HCT116 (cell line): ENCODE results near the gene MCOLN1. TPM values are rescaled to one million over a fixed set of nuclear protein-coding genes. Genes with fewer than 3 reads are reported as not detected.

Experiments
- ATAC-seq: fragments of 200-7000 bp; cut with Tn5 transposase; 2 replicates; pipeline ENCODE4 v1.9.1; 2020; ENCODE audit warnings: mild to moderate bottlenecking, moderate library complexity
- BruUV-seq: library from RNA; stranded (reverse); fragments of 400-500 nt; replicated peaks from 2 replicates; lab custom pipeline; 2021; lab: Mats Ljungman, UMichigan
- CTCF ChIA-PET: fragments of 300-600 bp; sonication (Branson Sonifier 250); formaldehyde crosslinking; loops from one replicate; lab custom pipeline; 2021; ENCODE audit warnings: antibody characterized with exemption; lab: Charles Lee
- POLR2A ChIA-PET: fragments of 300-600, 350-600 bp; sonication (Branson Sonifier 250); formaldehyde crosslinking; loops from one replicate; lab custom pipeline; 2021; ENCODE audit warnings: antibody characterized with exemption; lab: Charles Lee
- RAD21 ChIA-PET, 2 experiments: fragments of 300-600 bp; sonication (Branson Sonifier 250); formaldehyde crosslinking; loops; one replicate each; lab custom pipeline; 2023; ENCODE audit warnings: low total read pairs in 2 of 2; ENCODE audit not compliant: uncharacterized antibody in 2 of 2, unreplicated experiment in 2 of 2, low non-redundant PET in 1 of 2; lab: Charles Lee
- DNase-seq: peaks from one replicate; pipeline ENCODE4 v3.0.0-alpha.2; 2010; ENCODE audit warnings: low read depth, low spot score
- H2AFZ ChIP-seq: fragments of 200-600 bp; shearing (Covaris generic), sonication (generic); 2 replicates; pipeline ENCODE4 v1.6.1; 2017; ENCODE audit warnings: low read depth, mixed run types, mixed read lengths, antibody characterized with exemption, low read length; ENCODE audit not compliant: poor library complexity, severe bottlenecking
- H3K27ac ChIP-seq: 2 replicates; pipeline ENCODE4 v1.5.1; 2012; ENCODE audit warnings: low read depth, low read length
- H3K27me3 ChIP-seq: fragments of 200-600 bp; sonication (generic); 2 replicates; pipeline ENCODE4 v1.6.1; 2016; ENCODE audit warnings: mixed run types, low read length, mixed read lengths; ENCODE audit not compliant: insufficient read depth
- H3K36me3 ChIP-seq, 2 experiments: fragments of 200-500 bp in 1 of 2; fragments of 200-600 bp in 1 of 2; sonication (Bioruptor generic) in 1 of 2; sonication (generic) in 1 of 2; 2 replicates each; pipeline versions ENCODE4 v1.5.1 to v1.6.1; 2014 to 2016; ENCODE audit warnings: low read length in 2 of 2, inconsistent platforms in 1 of 2, mixed read lengths in 1 of 2, mixed run types in 1 of 2; ENCODE audit not compliant: insufficient read depth in 2 of 2, control insufficient read depth in 1 of 2
- H3K4me1 ChIP-seq, 2 experiments: fragments of 200-600 bp in 1 of 2; sonication (generic) in 1 of 2; 2 replicates each; pipeline versions ENCODE4 v1.5.1 to v1.6.1; 2012 to 2017; ENCODE audit warnings: low read length in 2 of 2, inconsistent platforms in 1 of 2, mild to moderate bottlenecking in 1 of 2, mixed read lengths in 1 of 2, mixed run types in 1 of 2, moderate library complexity in 1 of 2; ENCODE audit not compliant: insufficient read depth in 2 of 2, control insufficient read depth in 1 of 2
- H3K4me2 ChIP-seq: fragments of 200-600 bp; sonication (generic); 2 replicates; pipeline ENCODE4 v1.6.1; 2017; ENCODE audit warnings: mixed run types, low read length, mixed read lengths
- H3K4me3 ChIP-seq, 2 experiments: fragments of 200-600 bp in 1 of 2; sonication (generic) in 1 of 2; replicated peaks in 1 of 2; 2 replicates each; pipeline ENCODE4 v1.5.1; 2011 to 2016; ENCODE audit warnings: low read length in 2 of 2, control low read depth in 1 of 2, low read depth in 1 of 2, mild to moderate bottlenecking in 1 of 2, mixed read lengths in 1 of 2, mixed run types in 1 of 2
- H3K79me2 ChIP-seq: fragments of 200-600 bp; sonication (generic); 2 replicates; pipeline ENCODE4 v1.6.1; 2017; ENCODE audit warnings: mild to moderate bottlenecking, mixed run types, low read length, moderate library complexity, mixed read lengths; ENCODE audit not compliant: insufficient read depth
- H3K9ac ChIP-seq: fragments of 200-600 bp; sonication (generic); 2 replicates; pipeline ENCODE4 v1.6.1; 2016; ENCODE audit warnings: low read length, mixed read lengths
- H3K9me2 ChIP-seq: fragments of 200-600 bp; sonication (generic), shearing (Covaris generic); 2 replicates; pipeline ENCODE4 v1.6.1; 2017; ENCODE audit warnings: mixed run types, mild to moderate bottlenecking, moderate library complexity; ENCODE audit not compliant: insufficient read depth
- H3K9me3 ChIP-seq, 2 experiments: fragments of 200-500 bp in 1 of 2; fragments of 200-600 bp in 1 of 2; sonication (Bioruptor generic) in 1 of 2; sonication (generic) in 1 of 2; 2 replicates each; pipeline ENCODE4 v1.6.1; 2014 to 2017; ENCODE audit warnings: low read length in 2 of 2, mixed read lengths in 2 of 2, inconsistent platforms in 1 of 2, low read depth in 1 of 2, mild to moderate bottlenecking in 1 of 2, mixed run types in 1 of 2, moderate library complexity in 1 of 2; ENCODE audit not compliant: control insufficient read depth in 1 of 2, insufficient read depth in 1 of 2
- H4K20me1 ChIP-seq: fragments of 200-600 bp; sonication (generic), shearing (Covaris generic); 2 replicates; pipeline ENCODE4 v1.6.1; 2017; ENCODE audit warnings: mixed run types, mild to moderate bottlenecking, moderate library complexity; ENCODE audit not compliant: insufficient read depth
- CEBPB ChIP-seq: IDR thresholded peaks from 2 replicates; pipeline ENCODE4 v1.6.1; 2012; ENCODE audit warnings: low read depth
- EGR1 ChIP-seq: IDR thresholded peaks from 2 replicates; pipeline ENCODE4 v1.6.1; 2012; ENCODE audit warnings: low read depth
- ELF1 ChIP-seq: IDR thresholded peaks from 2 replicates; pipeline ENCODE4 v1.6.1; 2012; ENCODE audit warnings: low read depth, borderline replicate concordance
- FOSL1 ChIP-seq: IDR thresholded peaks from 2 replicates; pipeline ENCODE4 v1.6.1; 2012; ENCODE audit warnings: low read depth
- JUND ChIP-seq: IDR thresholded peaks from 2 replicates; pipeline ENCODE4 v1.6.1; 2012
- POLR2AphosphoS5 ChIP-seq: IDR thresholded peaks from 2 replicates; pipeline ENCODE4 v1.6.1; 2011; ENCODE audit warnings: mild to moderate bottlenecking, low read depth, low read length, moderate library complexity
- SP1 ChIP-seq: IDR thresholded peaks from 2 replicates; pipeline ENCODE4 v1.6.1; 2012; ENCODE audit warnings: low read depth
- ZFX ChIP-seq: fragments of 450-650 bp; IDR thresholded peaks from 2 replicates; pipeline ENCODE4 v1.6.1; 2017
- intact Hi-C: fragments of 100-400 bp; cut with micrococcal nuclease; formaldehyde crosslinking; loops from 2 replicates; pipeline ENCODE4 v1.10.0; 2022
- total RNA-seq: library from RNA; stranded (reverse); gene quantifications from one replicate; pipeline ENCODE4 v1.2.1, GENCODE V29; 2021; ENCODE audit not compliant: unreplicated experiment
- TF ChIP-seq, protein P1 (sequence below): IDR thresholded peaks from 2 replicates; pipeline ENCODE4 v1.6.1; 2012; ENCODE audit warnings: low read depth
- TF ChIP-seq, protein P2 (sequence below): IDR thresholded peaks from 2 replicates; pipeline ENCODE4 v1.6.1; 2012
- TF ChIP-seq, protein P3 (sequence below): IDR thresholded peaks from 2 replicates; pipeline ENCODE4 v1.6.1; 2012
- TF ChIP-seq, protein P4 (sequence below), 3 experiments: fragments of 200-600 bp in 1 of 3; sonication (generic) in 1 of 3; IDR thresholded peaks in 2 of 3; conservative IDR thresholded peaks in 1 of 3; 2 replicates each; pipeline ENCODE4 v1.5.1; 2012 to 2017; ENCODE audit warnings: low read depth in 2 of 3, low read length in 2 of 3, antibody characterized with exemption in 1 of 3, borderline replicate concordance in 1 of 3, control low read depth in 1 of 3, mild to moderate bottlenecking in 1 of 3, mixed read lengths in 1 of 3, mixed run types in 1 of 3, moderate library complexity in 1 of 3; ENCODE audit not compliant: insufficient read depth in 1 of 3

The MCOLN1 gene
- total RNA-seq, 1 experiment from 2014 or later, result 19.1 TPM

GRCh38 chr19:7542556-7543348 lies 20.3 kb downstream of the MCOLN1 start:
- TF ChIP-seq POLR2AphosphoS5 (no peak), JUND (no peak), ELF1 (no peak), EGR1 (no peak), CEBPB (no peak), ZFX (no peak), FOSL1 (no peak), SP1 (no peak)
- TF ChIP-seq, protein P1, sequence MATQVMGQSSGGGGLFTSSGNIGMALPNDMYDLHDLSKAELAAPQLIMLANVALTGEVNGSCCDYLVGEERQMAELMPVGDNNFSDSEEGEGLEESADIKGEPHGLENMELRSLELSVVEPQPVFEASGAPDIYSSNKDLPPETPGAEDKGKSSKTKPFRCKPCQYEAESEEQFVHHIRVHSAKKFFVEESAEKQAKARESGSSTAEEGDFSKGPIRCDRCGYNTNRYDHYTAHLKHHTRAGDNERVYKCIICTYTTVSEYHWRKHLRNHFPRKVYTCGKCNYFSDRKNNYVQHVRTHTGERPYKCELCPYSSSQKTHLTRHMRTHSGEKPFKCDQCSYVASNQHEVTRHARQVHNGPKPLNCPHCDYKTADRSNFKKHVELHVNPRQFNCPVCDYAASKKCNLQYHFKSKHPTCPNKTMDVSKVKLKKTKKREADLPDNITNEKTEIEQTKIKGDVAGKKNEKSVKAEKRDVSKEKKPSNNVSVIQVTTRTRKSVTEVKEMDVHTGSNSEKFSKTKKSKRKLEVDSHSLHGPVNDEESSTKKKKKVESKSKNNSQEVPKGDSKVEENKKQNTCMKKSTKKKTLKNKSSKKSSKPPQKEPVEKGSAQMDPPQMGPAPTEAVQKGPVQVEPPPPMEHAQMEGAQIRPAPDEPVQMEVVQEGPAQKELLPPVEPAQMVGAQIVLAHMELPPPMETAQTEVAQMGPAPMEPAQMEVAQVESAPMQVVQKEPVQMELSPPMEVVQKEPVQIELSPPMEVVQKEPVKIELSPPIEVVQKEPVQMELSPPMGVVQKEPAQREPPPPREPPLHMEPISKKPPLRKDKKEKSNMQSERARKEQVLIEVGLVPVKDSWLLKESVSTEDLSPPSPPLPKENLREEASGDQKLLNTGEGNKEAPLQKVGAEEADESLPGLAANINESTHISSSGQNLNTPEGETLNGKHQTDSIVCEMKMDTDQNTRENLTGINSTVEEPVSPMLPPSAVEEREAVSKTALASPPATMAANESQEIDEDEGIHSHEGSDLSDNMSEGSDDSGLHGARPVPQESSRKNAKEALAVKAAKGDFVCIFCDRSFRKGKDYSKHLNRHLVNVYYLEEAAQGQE, result no peak
- TF ChIP-seq, protein P2, sequence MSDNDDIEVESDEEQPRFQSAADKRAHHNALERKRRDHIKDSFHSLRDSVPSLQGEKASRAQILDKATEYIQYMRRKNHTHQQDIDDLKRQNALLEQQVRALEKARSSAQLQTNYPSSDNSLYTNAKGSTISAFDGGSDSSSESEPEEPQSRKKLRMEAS, result no peak
- TF ChIP-seq, protein P3, sequence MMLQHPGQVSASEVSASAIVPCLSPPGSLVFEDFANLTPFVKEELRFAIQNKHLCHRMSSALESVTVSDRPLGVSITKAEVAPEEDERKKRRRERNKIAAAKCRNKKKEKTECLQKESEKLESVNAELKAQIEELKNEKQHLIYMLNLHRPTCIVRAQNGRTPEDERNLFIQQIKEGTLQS, result no peak
- TF ChIP-seq, protein P4, sequence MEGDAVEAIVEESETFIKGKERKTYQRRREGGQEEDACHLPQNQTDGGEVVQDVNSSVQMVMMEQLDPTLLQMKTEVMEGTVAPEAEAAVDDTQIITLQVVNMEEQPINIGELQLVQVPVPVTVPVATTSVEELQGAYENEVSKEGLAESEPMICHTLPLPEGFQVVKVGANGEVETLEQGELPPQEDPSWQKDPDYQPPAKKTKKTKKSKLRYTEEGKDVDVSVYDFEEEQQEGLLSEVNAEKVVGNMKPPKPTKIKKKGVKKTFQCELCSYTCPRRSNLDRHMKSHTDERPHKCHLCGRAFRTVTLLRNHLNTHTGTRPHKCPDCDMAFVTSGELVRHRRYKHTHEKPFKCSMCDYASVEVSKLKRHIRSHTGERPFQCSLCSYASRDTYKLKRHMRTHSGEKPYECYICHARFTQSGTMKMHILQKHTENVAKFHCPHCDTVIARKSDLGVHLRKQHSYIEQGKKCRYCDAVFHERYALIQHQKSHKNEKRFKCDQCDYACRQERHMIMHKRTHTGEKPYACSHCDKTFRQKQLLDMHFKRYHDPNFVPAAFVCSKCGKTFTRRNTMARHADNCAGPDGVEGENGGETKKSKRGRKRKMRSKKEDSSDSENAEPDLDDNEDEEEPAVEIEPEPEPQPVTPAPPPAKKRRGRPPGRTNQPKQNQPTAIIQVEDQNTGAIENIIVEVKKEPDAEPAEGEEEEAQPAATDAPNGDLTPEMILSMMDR (IDR thresholded peaks at IDR 0.05 in 2 of 3, conservative IDR thresholded peaks at IDR 0.05 in 1 of 3; ENCODE audit: borderline replicate concordance in 1 of 3, insufficient read depth in 1 of 3, low read depth in 2 of 3, low read length in 2 of 3), result no peak
- TF ChIP-seq, all 23 proteins: peak for 0
- peaks cover 0 to 9% of the 10 kb centered on the region in 2 experiments; a peak in 2 of 4 replicates for H3K4me1 ChIP-seq
- H2AFZ ChIP-seq, result no peak overlapping the region
- H3K79me2 ChIP-seq, result no peaks in the 10 kb centered on the region
- peaks cover 6 to 32% of the 10 kb centered on the region in 2 experiments; a peak in 3 of 4 replicates for H3K36me3 ChIP-seq
- H3K4me2 ChIP-seq, result no peak overlapping the region
- no peak overlapping the region for H3K9ac ChIP-seq
- intact Hi-C loops, result no loop called here
- no peaks in the 10 kb centered on the region for H4K20me1 ChIP-seq
- DNase-seq, result no peak
- H3K4me3 ChIP-seq, result no peak overlapping the region
- ChIA-PET RAD21 (no interaction called here), CTCF (no interaction called here), POLR2A (no interaction called here)
- no peaks in the 10 kb centered on the region for H3K9me2 ChIP-seq
- no peaks in the 10 kb centered on the region for H3K27me3 ChIP-seq
- no peak for ATAC-seq
- no peak overlapping the region for H3K27ac ChIP-seq
- no TSS peak for BruUV-seq
- H3K9me3 ChIP-seq, result no peaks in the 10 kb centered on the region
